Cerebellar nuclear complex (tissue), 1 donor: ENCODE results near the gene BCAS3.
"Not testable (repeated sequence)": the region's sequence is repeated elsewhere in the genome, so short reads cannot be mapped to it uniquely, and the experiment has no call there.

Source experiments
- DNase-seq, 2 experiments: peaks; one replicate each; lab custom pipeline; 2025; lab: John Stamatoyannopoulos, UW

Gene BCAS3

DNA sequence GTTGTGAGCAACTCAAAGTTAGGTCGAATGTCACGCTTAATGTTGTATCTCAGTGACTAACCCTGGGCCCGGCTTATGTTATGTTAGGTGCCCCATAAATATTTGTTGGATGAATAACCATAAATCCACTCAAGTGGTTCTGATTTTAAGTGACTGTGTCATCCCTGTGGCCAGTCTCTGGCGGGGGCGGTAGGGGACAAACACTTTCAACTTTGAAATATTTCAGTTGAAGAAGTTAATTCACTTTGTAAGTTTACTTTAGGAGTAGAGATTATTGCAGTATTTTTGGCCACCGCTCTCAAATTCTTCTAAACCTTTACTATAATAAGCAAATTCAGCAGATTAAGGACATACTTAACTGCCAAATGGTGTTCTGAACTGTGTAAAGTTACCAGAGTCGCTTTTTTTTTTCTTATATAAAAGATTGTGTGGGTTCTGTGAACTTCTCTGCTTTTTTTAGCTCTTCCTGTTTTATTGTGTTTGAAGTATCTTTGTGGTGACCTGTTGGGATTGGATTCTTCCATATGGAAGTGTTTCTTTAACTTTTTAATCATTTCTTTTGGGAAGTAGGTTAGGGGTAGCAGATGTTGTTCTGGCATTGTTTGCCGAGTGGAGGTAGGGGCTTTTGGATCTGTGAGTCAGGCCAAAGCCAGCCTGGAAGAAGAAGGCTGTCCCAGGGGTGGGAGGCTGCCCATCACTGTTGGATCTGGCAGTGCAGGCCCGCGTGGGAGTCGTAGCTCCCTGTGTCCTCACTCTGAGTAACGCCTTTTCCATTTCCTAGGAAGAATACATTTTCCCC is 660.5 kb downstream of the BCAS3 start:
- no peak for DNase-seq

DNA sequence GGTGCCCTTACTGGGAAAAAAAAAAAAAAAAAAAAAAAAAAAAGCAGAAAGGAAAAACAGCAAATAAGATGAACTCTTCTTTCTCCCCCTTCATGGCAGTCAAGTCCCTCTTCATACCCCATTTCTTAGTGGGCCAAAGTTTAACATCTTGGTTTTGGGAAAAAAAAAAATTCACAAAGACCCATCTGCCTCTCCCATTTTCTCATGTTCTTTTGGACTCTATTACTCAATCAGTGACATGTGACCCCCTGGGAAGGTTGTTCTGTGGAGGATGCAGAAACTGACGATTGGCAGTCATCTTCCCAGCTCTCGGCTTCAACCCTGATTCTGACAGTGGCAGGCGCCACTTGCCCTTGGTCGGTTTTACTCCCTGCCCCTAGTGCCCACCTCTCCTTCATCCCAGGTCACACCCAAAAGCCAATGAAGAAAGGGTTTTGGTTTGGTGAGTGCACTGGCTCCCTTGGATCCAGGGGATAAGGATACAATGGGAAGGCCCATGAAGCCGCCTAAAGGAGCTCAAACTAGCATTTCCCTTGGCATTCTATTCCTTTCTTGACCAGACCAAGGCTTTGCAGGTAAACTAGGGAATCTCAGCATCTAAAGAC is 661.3 kb downstream of the BCAS3 start:
- no peak for DNase-seq

DNA sequence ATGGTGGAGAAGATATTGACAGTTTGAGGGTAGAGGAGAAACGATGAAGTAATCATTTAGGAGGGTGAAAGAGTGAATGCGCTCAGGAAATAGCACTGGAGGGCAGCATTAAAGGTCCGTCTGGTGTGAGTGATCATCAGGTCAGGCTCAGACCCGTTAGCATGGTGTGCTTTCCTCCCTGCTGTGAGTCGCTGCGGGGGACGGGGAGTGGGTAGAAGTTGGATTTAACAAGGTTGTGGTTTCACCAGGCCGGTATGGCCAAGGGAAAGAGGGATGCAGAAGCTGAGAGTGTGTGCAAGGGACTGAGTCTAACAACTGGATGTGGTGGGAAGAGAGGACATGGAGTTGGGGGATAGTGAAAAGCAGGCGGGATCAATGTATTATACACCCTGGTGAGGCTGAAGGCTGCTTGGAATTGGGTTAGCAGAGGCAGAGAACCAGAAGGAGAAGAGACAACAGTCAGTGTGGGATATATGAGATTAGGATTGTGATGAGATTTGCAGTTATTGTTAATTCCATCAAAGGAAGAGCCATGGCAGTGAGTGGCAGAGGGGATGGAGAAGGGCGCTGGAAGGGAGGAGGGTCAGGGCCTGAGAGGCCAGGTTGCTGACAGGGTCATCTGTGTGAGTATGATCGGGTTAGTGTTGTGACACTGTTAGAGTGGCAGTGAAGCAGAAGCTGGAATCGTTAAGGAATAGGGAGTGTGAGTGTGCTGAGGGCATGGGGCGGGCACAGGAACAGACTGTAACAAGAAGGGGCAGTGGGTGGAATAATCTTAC is 663.0 kb downstream of the BCAS3 start:
- no peak for DNase-seq

DNA sequence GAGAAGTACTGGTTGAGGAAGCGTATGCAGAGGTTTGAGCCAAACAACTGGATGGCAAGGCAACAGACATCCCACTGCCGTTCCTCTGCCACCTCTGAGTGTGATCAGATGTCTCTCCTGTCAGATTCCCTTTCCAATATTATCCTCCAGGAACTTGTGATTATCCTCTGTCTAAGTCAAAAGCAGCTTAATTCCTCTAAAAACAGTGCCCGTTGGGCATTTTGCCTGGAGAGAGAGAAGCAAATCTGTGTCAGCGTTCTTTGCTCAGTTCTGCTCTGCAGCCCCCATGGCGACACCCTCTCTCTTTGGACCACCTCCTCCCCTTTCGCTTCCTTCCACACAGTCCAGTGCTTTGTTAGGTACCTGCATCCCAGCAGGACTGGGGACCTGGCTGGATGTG is 665.9 kb downstream of the BCAS3 start:
- DNase-seq: no peak

DNA sequence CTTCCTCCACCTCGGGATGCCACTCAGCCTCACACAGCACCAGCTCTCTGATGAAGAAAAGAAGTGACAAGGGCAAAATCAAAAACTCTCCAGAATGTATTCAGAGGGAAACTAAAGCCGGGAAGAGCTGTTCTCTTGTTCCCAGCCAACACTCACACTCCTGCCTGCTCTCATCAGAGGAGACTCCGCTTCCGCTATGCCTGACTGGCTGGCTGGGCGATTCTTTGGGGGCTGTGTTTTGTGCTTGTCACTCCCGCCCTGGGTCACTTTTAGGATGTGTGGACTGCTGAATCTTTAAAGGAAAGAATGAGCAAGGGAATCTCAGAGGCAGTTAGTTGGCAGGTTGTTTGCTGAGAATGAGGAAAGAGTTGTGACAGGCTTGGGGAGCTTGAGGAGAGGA is 667.4 kb downstream of the BCAS3 start:
- no peak for DNase-seq

DNA sequence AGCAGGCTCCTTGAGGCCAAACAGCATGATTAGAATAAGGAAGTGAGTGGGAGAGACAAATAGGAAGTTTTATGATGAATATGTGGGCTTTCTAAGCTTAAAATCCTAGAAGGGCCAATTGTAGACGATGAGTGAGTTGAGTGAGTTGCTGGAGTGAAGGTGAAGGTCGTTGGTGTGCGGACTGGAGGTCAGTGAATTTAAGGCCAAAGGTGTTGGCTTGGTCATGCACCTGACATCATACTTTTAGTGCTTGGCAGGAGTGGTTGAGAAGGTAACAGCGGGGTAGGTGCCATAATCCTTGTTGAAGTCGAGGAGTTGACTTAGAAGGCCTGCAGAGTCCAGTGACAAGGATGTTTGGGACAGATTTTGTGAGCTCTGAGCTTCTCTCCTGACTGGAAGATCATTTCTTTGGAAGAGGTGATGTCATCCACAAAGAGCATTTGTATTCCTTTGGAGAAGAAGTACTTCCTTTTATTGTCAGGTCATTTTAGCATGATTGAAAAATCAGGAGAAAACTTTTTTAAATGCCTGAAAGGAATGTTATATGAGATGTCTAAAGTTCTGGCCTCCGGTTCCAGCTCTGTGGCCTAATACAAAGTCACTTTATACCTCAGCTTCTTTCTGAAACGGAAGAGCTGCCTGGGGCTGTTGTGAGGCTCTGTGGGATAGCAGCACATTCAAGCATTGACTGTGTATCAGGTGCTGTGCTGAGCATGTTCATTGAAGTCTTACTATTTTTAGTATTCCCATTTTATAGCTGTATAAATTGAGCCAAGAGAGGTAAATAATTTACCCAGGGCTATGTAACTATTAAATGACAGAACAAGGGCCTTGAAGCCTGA is 668.4 kb downstream of the BCAS3 start:
- DNase-seq: no peak

DNA sequence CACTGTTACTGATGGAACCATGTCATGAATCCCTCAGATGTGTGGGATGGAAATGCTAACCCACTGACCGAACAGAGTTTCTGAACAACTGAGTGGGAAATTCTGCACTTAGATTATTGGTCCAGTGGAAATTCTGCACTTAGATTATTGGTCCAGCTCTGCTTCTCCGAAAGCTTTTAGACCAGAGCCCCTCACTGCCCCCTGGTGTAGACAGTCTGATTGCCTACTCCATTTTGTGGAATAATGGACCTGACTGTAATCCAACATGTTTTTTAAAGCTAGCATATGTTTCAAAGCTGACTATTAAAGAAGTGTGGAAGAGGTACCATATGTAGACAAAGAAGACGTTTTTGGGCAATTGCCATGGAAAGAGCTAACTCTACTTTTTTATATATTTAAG is 671.7 kb downstream of the BCAS3 start:
- no peak for DNase-seq

DNA sequence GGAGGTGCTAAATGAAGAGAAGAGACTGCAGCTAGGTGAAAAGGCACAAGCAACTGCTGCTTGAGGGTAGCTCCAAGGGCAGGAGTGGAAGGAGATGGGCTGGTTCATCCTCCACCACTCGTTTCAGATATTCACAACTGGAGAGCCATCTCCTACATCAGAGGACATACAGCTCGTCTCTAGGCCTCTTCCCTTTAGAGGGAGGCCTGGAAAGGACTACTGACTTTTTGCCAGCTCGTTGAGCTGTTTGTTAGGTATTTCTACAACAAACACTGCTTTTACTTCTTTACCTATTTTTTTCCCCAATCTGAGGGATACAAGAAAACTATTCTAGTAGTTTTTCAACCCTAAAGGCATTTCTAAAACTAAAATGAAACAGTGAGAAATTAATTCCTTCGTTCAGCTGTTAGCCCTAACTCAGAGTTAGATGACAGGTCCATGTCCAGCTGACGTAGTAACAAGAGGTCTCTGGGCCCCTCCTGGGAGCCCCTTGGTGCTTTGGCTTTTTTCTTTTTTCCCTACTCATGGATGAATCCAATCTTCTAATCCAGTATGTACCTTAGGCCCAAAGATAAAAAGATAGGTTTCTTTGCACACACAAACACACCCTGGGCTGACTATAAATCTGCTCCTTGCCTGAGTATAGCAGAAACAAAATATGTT is 674.2 kb downstream of the BCAS3 start:
- no peak for DNase-seq

DNA sequence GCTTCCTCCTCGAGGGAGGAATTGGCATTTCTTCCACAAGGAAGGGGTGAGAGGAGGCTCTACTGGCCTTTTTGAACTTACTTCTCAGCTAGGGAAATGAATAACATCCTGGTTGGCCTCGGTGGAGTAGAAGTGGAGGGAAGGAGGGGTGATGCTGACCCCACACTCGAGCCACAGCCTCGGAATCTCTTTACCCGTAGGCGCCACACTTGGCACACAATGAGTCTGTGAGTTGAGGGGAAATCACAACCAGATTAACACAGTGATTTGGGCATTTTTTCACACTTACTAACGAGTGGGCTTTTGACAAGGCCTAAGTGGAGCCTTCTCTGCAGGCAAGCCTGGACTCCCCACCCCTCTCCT is 674.7 kb downstream of the BCAS3 start:
- DNase-seq: no peak

DNA sequence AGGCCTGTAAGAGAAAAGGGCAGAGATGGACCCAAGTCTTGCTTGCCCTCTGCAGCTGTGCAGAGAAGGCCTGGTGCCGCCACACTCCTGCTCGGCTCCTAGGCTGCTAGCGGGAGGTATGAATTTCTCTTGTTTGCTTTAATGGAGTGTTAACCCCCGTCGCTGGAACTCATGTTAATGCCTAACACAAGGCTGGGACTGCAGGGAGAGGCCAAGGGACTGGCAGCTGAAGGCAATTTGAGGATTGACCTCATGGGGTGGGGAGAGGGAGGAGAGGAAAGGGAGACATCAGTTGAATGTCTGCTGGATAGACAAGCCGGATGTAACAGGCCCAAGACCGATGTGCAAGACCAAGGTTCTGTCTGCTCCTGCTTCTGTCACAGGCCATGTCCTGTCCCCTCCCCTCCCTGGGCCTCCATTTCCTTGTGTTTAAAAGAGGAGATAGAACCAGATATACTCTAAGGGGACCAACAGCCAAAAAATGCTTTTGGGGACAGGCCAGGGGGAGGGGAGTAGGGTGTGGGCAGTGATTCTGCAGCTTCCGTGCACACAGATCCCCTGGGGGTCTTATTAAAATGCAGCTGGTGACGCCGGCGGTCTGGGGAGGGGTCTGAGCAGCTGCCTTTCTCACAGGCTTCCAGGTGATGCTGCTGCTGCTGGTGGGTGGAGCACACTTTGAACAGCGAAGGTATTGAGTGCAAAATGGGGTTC is 675.3 kb downstream of the BCAS3 start:
- DNase-seq: no peak

DNA sequence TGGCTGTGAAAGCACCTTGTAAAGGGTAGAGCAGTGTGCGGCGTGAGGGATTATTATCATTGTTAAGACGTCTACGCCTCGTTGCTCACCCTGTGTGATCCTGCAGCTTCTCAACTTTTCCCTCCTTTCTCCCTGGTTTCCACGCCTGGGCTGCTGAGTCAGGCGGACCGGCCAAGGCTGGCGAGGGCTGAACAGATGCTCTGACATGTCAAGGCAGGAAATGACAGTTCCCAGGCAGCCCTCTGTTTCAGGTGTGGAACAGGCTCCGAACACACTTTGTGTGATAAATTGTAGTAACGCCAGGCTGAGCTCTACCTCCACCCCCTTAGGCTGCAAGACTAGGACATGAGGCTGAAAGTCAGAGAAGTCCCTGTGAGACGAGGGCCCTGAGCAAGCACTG is 676.0 kb downstream of the BCAS3 start:
- no peak for DNase-seq

DNA sequence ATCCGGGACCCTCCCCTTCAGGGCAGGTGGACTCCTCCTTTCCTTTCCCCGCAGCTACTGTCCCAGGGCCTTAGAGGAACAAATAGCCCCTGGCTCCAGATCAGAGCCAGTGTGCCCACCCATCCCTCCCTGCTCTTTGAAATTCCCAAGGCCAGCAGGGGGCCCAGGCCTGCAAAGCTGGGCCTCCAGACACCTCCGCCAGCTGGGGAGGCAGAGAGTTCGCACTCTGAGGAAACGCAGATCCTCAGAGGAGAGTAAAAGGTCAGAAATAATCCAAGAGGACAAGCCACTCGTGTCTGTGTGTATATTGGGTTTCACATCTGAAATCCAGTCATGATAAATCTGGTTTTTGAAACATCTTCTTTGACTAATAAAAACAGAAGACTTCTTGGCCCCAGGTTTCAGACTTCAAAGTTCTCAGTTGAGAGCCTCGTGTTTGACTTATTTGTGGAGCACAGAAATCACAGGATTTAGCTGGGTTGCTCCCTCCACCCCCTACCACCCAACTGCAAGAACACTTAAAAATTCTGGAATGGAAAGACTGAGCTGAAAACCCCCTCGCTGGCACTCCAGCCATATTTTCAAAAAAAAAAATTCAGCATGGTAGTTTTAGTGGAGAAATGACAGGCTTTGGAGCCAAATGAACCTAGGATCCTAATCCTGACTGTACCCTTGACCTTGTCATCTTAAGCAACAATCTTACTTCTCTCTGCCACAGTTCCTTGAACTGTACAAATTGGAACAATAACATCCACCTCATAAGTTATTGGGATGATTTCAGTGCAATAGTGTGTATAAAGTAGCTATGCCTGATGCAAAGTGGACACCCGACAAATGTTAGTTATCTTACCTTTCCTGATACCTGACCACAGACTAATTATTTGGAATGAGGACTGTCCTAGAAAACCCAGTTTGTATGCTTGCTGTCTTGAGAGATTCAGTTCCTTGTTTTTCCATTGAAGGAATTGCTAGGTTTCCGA is 677.5 kb downstream of the BCAS3 start:
- DNase-seq: no peak

DNA sequence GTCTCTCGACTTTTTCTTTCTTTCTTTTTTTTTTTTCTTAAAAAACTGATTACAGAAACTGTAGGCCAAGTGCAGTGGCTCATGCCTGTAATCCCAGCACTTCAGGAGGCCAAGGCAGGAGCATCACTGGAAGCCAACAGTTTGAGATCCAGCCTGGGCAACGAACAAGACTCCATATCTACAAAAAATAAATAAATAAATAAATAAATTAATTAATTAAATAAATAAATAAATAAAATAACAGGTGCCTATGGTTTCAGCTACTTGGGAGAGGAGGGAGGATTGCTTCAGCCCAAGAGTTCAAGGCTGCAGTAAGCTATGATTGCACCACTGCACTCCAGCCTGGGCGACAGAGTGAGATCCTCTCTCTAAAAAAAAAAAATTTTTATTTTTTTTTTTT is 679.4 kb downstream of the BCAS3 start:
- not testable (repeated sequence) for DNase-seq

DNA sequence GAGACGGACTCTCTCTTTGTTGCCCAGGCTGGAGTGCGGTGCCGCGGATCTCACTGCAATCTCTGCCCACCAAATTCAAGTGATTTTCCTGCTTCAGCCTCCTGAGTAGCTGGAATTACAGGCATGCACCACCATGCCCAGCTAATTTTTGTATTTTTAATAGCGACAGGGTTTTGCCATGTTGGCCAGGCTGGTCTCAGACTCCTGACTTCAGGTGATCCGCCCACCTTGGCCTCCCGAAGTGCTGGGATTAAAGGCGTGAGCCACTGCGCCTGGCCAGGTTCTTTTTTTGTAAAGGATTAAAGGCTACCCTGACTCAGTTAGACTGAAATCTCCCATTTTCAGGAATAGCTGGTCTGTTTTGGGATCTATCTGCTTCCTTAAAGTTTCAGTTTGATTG is 681.9 kb downstream of the BCAS3 start:
- not testable (repeated sequence) for DNase-seq

DNA sequence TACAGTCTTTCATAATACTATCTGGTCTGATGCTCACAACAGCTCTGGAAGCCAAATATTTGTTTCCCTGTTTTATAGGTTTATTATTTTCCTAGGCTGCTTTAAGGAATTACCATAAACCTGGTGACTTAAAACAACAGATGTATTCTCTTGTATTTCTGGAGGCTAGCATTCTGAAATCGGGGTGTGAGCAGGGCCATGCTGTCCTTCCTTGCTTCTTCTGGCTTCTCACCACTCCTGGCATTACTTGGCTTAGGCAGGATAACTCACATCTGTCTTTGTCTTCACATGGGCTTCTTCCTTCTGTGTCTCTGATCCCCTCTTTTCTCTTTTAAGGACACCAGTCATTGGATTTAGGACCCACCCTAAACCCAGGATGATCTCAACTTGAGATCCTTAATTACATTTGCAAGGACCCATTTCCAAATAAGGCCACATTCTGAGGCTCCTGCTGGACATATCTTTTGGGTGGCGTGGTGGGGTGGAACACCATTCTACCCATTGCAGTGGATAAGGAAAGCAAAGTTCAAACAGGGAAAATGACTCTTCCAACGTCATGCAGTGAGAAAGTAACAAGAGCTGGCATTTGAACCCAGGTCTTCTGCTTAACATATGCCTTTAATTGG is 682.8 kb downstream of the BCAS3 start:
- DNase-seq: no peak

DNA sequence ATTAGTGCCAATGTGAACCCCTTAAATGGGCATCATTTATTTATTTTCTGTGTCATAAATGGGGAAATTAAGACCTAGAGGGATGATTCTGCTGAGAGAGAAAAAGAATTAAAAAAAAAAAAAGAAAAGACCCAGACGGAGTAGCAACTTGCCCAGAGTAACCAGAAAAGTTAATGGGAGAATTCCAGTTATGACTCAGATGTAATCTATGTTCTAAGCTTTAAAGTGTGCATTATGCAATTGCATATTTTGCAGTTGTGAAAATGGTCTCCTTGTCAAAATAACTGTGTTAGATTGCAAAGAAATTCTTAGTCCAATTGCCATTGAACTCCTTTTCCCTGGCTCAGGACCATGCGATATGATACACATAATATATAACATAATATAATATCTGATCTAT is 683.4 kb downstream of the BCAS3 start:
- no peak for DNase-seq

DNA sequence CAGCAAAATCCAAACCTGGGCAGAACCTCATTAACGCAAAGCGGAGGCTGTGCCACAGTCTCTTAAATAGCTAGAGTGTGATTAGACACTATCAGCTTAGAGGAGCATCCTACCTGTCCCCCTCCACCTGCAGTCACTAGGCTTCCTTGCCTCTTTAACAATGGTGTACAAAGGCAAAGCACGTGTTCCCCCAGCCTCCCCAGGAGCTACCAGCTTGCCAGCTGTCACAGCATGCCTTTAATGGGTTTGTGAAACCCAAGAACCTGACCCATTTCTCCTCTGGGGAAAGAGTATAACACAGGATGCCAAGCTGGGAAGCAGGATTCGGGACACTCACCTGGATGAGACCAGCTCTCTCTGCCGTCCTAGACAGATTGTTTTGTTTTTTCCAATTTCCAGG is 684.7 kb downstream of the BCAS3 start:
- DNase-seq: no peak

DNA sequence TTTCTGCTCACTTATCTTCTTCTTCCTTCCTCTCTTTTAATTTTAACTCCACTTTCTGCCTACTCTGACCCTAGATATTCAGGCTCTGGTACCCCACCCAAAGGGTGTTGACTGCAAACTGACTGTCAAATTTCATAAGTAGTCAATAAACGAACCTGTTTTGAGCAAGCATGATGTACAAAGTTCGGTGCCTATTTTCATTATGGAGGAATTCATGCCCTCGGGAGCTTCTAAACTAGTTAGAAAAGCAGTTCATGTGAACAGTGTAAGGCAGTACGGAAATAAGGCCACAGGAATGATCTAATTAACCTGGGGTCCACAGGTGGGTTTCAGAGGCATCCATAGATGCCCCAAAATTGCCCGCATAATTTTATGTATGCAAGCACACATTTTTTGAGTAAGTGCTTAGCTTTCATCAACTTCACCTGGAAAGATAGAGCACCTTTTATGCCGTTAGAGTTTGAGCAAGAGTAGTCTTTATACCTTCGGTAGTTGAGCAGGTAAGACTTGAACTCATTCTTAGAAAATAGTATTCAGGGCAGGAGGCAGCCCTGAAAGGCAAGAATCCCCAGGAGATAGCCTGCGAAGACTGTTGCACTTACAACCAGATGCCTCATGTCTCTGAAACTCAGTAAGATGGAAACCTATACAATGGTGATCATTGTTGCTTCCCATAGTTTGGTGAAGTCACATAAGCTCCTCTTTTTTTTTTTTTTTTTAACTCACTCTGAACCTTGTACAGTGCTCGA is 685.4 kb downstream of the BCAS3 start:
- no peak for DNase-seq
